PC-3 (cell line): ENCODE data around the gene RWDD3. TPM values are rescaled to one million over a fixed set of nuclear protein-coding genes. Genes with fewer than 3 reads are reported as not detected.

Source experiments
- ATAC-seq: fragments of 200-7000 bp; cut with Tn5 transposase; 2 replicates; pipeline ENCODE4 v1.9.1; 2020; ENCODE audit warnings: mild to moderate bottlenecking, moderate library complexity
- BruUV-seq: library from RNA; stranded (reverse); fragments of 400-500 nt; replicated peaks from 2 replicates; lab custom pipeline; 2021; lab: Mats Ljungman, UMichigan
- CTCF ChIA-PET: fragments of 300-600 bp; sonication (Branson Sonifier 250); formaldehyde crosslinking; loops from one replicate; lab custom pipeline; 2022; ENCODE audit warnings: antibody characterized with exemption; lab: Charles Lee
- POLR2A ChIA-PET: fragments of 300-600 bp; sonication (Branson Sonifier 250); formaldehyde crosslinking; loops from one replicate; lab custom pipeline; 2022; ENCODE audit warnings: antibody characterized with exemption; ENCODE audit not compliant: unreplicated experiment; lab: Charles Lee
- DNase-seq: peaks from one replicate; pipeline ENCODE4 v3.0.0-alpha.2; 2015
- H2AFZ ChIP-seq: fragments of 300-600 bp; sonication (generic); 2 replicates; pipeline ENCODE4 v1.6.0; 2016; ENCODE audit warnings: antibody characterized with exemption, low read length
- H3F3A ChIP-seq: fragments of 300-600 bp; sonication (generic); one replicate; pipeline ENCODE4 v1.6.0; 2017; ENCODE audit warnings: antibody characterized with exemption, low read length, control low read depth, mild to moderate bottlenecking; ENCODE audit not compliant: unreplicated experiment
- H3K27ac ChIP-seq: fragments of 300-600 bp; sonication (generic); 2 replicates; pipeline ENCODE4 v1.5.1; 2016; ENCODE audit warnings: mild to moderate bottlenecking, low read length
- H3K27me3 ChIP-seq: fragments of 300-600 bp; sonication (generic); 2 replicates; pipeline ENCODE4 v1.6.1; 2016; ENCODE audit warnings: low read length, mixed read lengths
- H3K36me3 ChIP-seq: fragments of 300-600 bp; sonication (generic); 2 replicates; pipeline ENCODE4 v1.6.1; 2016; ENCODE audit warnings: low read depth, mixed run types, low read length, mixed read lengths
- H3K4me1 ChIP-seq: fragments of 300-600 bp; sonication (generic); 2 replicates; pipeline ENCODE4 v1.5.1; 2016; ENCODE audit warnings: low read length; ENCODE audit not compliant: insufficient read depth
- H3K4me2 ChIP-seq: fragments of 300-600 bp; sonication (generic); 2 replicates; pipeline ENCODE4 v1.6.0; 2016; ENCODE audit warnings: low read length
- H3K4me3 ChIP-seq: fragments of 300-600 bp; sonication (generic); 2 replicates; pipeline ENCODE4 v1.5.1; 2016; ENCODE audit warnings: mild to moderate bottlenecking, low read length, mixed read lengths
- H3K79me2 ChIP-seq: fragments of 300-600 bp; sonication (generic); 2 replicates; pipeline ENCODE4 v1.6.1; 2017; ENCODE audit warnings: low read length, mixed read lengths
- H3K9ac ChIP-seq: fragments of 300-600 bp; sonication (generic); 2 replicates; pipeline ENCODE4 v1.6.0; 2016; ENCODE audit warnings: mild to moderate bottlenecking, low read length
- H3K9me2 ChIP-seq: fragments of 300-600 bp; sonication (generic); replicated peaks from 2 replicates; pipeline ENCODE4 v1.6.1; 2016; ENCODE audit warnings: mixed run types, low read length, mixed read lengths
- H3K9me3 ChIP-seq: fragments of 300-600 bp; sonication (generic); 2 replicates; pipeline ENCODE4 v1.6.1; 2016; ENCODE audit warnings: low read length, mixed read lengths
- H4K20me1 ChIP-seq: fragments of 300-600 bp; sonication (generic); 2 replicates; pipeline ENCODE4 v1.6.1; 2016; ENCODE audit warnings: low read length, mixed read lengths
- EZH2 ChIP-seq: fragments of 300-600 bp; sonication (generic); IDR thresholded peaks from one replicate; pipeline ENCODE4 v1.6.1; 2017; ENCODE audit warnings: antibody characterized with exemption, mild to moderate bottlenecking, low read length; ENCODE audit not compliant: unreplicated experiment
- EZH2phosphoT487 ChIP-seq: fragments of 300-600 bp; sonication (generic); IDR thresholded peaks from 2 replicates; pipeline ENCODE4 v1.6.1; 2018; ENCODE audit warnings: mild to moderate bottlenecking, antibody characterized with exemption, low read length, borderline replicate concordance
- intact Hi-C: fragments of 100-400 bp; cut with micrococcal nuclease; formaldehyde crosslinking; loops from 2 replicates; pipeline ENCODE4 v1.9.0; 2023
- total RNA-seq: library from RNA; depleted of rRNA; stranded (reverse); fragments of >200 nt; gene quantifications from 2 replicates; pipeline ENCODE4 v1.2.3, GENCODE V29; 2014
- TF ChIP-seq, protein P1 (sequence below): fragments of 300-600 bp; sonication (generic); conservative IDR thresholded peaks from 2 replicates; pipeline ENCODE4 v1.5.1; 2017; ENCODE audit warnings: antibody characterized with exemption, low read depth, mild to moderate bottlenecking, low read length

The RWDD3 gene
- total RNA-seq, 1 experiment from 2014 or later: 10.4 TPM

DNA sequence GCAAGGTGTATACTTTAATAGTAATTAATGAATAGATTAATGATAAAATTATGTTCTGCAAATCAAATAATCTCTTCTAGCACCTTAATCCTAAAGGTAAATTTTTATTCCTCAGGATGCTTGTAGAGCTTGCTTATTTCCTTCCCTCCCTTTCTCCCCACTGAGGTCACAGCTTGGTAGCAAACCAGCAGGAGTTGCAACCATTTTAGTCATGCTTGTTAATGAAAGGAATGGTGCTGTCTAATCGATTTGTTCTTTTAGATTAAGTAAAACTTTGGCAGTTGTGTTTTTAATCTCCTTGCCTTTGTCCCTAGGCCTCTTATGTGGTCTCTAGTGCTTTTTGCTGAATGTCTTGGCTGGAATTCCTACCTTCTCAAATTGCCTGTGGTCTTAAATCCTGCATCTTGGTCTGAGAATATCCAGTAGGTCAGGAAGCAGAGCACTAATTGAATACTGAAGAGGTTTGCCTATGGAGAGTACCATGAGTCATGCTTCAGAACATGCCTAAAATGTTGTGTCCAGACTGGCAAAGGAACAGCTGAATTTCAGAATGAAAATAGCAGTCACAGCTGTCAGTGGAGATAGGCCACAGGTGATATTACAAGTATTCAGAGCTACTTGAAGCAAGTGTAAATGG is 36.3 kb upstream of the RWDD3 start:
- no peaks in the 10 kb centered on the region for H3K27me3 ChIP-seq
- no peaks in the 10 kb centered on the region for H4K20me1 ChIP-seq
- H3K9me3 ChIP-seq: no peaks in the 10 kb centered on the region
- no TSS peak for BruUV-seq
- TF ChIP-seq EZH2phosphoT487 (no peak), EZH2 (no peak)
- TF ChIP-seq, protein P1, sequence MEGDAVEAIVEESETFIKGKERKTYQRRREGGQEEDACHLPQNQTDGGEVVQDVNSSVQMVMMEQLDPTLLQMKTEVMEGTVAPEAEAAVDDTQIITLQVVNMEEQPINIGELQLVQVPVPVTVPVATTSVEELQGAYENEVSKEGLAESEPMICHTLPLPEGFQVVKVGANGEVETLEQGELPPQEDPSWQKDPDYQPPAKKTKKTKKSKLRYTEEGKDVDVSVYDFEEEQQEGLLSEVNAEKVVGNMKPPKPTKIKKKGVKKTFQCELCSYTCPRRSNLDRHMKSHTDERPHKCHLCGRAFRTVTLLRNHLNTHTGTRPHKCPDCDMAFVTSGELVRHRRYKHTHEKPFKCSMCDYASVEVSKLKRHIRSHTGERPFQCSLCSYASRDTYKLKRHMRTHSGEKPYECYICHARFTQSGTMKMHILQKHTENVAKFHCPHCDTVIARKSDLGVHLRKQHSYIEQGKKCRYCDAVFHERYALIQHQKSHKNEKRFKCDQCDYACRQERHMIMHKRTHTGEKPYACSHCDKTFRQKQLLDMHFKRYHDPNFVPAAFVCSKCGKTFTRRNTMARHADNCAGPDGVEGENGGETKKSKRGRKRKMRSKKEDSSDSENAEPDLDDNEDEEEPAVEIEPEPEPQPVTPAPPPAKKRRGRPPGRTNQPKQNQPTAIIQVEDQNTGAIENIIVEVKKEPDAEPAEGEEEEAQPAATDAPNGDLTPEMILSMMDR: no peak
- intact Hi-C loops: no loop called here
- no peak overlapping the region for H3K9ac ChIP-seq
- no peaks in the 10 kb centered on the region for H3F3A ChIP-seq
- H3K4me3 ChIP-seq: no peak overlapping the region
- H3K4me1 ChIP-seq: peaks cover 4% of the 10 kb centered on the region; the same call in 1 of the 2 replicates
- H3K79me2 ChIP-seq: no peaks in the 10 kb centered on the region
- no peak overlapping the region for H3K27ac ChIP-seq
- H3K4me2 ChIP-seq: no peak overlapping the region
- DNase-seq (peak; percentile 41), ATAC-seq (peak; percentile 73)
- ChIA-PET CTCF (interaction anchor here (0.6 kb wide), 1 partner anchor 155 kb away, joined by 4 read pairs; no protein-coding TSS in a partner anchor), POLR2A (interaction anchor here (0.6 kb wide), 1 partner anchor 25 kb away, joined by 4 read pairs; no protein-coding TSS in a partner anchor)
- no peaks in the 10 kb centered on the region for H3K36me3 ChIP-seq
- H3K9me2 ChIP-seq: no peaks in the 10 kb centered on the region
- H2AFZ ChIP-seq: no peak overlapping the region

DNA sequence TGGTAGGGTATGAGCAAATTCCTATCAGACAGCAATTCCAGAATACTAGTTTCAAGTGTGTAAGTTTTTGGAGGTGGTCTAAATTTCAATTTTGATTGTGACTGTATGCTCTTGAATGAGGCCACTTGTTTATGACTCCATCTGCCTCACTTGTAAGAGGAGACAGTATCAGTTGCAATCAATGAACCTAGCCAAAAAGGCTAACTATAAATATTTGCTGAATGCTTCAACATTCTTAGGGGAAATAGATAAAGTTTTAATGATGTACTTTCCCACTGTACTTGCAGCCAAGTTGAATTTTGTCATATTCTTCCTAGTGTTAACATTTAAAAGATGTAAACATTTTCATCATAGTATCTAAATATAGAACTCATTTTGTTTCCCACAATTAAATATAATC is 32.1 kb upstream of the RWDD3 start:
- intact Hi-C loops: loop anchor here (2.0 kb wide), 1 partner anchor 25 kb away; no protein-coding TSS in a partner anchor
- TF ChIP-seq, protein P1: no peak
- no peak for TF ChIP-seq EZH2
- TF ChIP-seq EZH2phosphoT487: no peak
- DNase-seq (no peak), ATAC-seq (peak; percentile 34)
- H3K27ac ChIP-seq: no peak overlapping the region
- no peaks in the 10 kb centered on the region for H3K27me3 ChIP-seq
- no peaks in the 10 kb centered on the region for H3K9me3 ChIP-seq
- no peak overlapping the region for H3K9ac ChIP-seq
- ChIA-PET CTCF (no interaction called here), POLR2A (no interaction called here)
- no peak overlapping the region for H3K4me2 ChIP-seq
- H3K4me1 ChIP-seq: peaks cover 12% of the 10 kb centered on the region; the same call in 1 of the 2 replicates
- no peaks in the 10 kb centered on the region for H3K79me2 ChIP-seq
- BruUV-seq: no TSS peak
- H4K20me1 ChIP-seq: no peaks in the 10 kb centered on the region
- no peaks in the 10 kb centered on the region for H3F3A ChIP-seq
- no peak overlapping the region for H3K4me3 ChIP-seq
- no peak overlapping the region for H2AFZ ChIP-seq
- H3K9me2 ChIP-seq: no peaks in the 10 kb centered on the region
- no peaks in the 10 kb centered on the region for H3K36me3 ChIP-seq

DNA sequence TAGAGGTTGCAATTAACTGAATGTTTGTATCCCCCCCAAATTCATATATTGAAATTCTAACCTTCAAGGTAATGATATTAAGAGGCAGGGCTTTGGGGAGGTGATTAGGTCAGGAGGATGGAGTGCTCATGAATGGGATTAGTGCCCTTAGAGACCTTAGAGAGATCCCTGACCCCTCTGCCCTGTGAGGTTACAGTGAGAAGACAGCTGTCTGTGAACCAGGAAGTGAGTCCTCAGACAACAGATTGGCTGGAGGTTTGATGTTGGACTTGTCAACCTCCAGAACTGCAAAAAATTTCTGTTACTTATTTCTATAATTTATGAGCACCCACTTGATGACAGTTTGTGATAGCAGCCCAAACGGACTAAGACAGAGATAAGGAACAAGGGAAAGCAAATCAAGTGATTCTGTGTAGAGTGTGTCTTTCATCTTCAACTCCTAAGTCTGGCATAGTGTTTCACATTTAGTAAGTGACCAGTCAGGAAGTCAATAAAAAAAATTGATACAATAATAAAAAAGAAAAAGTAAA is 30.0 kb upstream of the RWDD3 start:
- Histone ChIP-seq H3K4me3 (no peak overlapping the region), H3K9me2 (no peaks in the 10 kb centered on the region), H3F3A (no peaks in the 10 kb centered on the region), H3K27me3 (no peaks in the 10 kb centered on the region), H3K4me2 (no peak overlapping the region), H2AFZ (no peak overlapping the region), H4K20me1 (no peaks in the 10 kb centered on the region), H3K9ac (no peak overlapping the region), H3K9me3 (no peaks in the 10 kb centered on the region), H3K79me2 (no peaks in the 10 kb centered on the region), H3K27ac (no peak overlapping the region), H3K4me1 (0 out of 2 replicates have a peak, but pooled peaks cover 8% of the 10 kb centered on the region), H3K36me3 (no peaks in the 10 kb centered on the region)
- intact Hi-C loops: loop anchor here (2.0 kb wide), 1 partner anchor 23 kb away; no protein-coding TSS in a partner anchor
- peak; percentile 72 for ATAC-seq
- no TSS peak for BruUV-seq
- ChIA-PET POLR2A (no interaction called here), CTCF (no interaction called here)
- no peak for DNase-seq
- TF ChIP-seq EZH2phosphoT487 (no peak), EZH2 (no peak)
- TF ChIP-seq, protein P1: no peak
